Epithelial cell of proximal tubule (primary cell): Measurements from ENCODE around the gene CEMIP2. TPM values are rescaled to one million over a fixed set of nuclear protein-coding genes. Genes with fewer than 3 reads are reported as not detected.
"Not testable (repeated sequence)": the region's sequence is repeated elsewhere in the genome, so short reads cannot be mapped to it uniquely, and the experiment has no call there.

Experiments
- DNase-seq: peaks from one replicate; pipeline ENCODE4 v3.0.0-alpha.2; 2011; ENCODE audit warnings: low read depth
- H3K4me3 ChIP-seq: 2 replicates; pipeline ENCODE4 v1.5.1; 2011; ENCODE audit warnings: low read depth, mild to moderate bottlenecking, low read length
- total RNA-seq: library from RNA; depleted of rRNA; stranded (reverse); fragments of >200 nt; gene quantifications from 2 replicates; pipeline ENCODE4 v1.2.3, GENCODE V29; 2015
- TF ChIP-seq, protein P1 (sequence below): conservative IDR thresholded peaks from 2 replicates; pipeline ENCODE4 v1.5.1; 2012; ENCODE audit warnings: low read depth, mild to moderate bottlenecking, low read length

CEMIP2 gene
- total RNA-seq, 1 donor from 2014 or later: 58.8 TPM

DNA sequence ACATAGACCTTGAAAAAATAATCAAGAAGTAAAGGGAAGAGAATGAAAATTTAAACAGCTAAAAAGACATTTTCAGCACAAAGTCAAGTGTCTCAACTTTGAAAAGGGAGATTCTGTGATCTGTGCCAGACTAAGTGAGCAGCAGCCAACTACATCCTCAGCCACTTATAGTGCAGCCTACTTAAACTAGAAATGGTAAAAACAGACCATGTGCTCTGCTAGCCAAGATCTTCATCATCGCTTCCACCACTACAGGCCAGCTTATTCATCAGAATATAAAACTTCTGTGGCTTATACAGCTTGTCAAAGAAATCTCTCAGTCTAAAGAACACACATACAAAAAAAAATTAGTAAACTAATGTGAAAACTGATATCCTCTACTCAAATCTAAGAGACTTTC, 63.5 kb downstream of the CEMIP2 start:
- no peak for DNase-seq
- no peak overlapping the region for H3K4me3 ChIP-seq
- TF ChIP-seq, protein P1, sequence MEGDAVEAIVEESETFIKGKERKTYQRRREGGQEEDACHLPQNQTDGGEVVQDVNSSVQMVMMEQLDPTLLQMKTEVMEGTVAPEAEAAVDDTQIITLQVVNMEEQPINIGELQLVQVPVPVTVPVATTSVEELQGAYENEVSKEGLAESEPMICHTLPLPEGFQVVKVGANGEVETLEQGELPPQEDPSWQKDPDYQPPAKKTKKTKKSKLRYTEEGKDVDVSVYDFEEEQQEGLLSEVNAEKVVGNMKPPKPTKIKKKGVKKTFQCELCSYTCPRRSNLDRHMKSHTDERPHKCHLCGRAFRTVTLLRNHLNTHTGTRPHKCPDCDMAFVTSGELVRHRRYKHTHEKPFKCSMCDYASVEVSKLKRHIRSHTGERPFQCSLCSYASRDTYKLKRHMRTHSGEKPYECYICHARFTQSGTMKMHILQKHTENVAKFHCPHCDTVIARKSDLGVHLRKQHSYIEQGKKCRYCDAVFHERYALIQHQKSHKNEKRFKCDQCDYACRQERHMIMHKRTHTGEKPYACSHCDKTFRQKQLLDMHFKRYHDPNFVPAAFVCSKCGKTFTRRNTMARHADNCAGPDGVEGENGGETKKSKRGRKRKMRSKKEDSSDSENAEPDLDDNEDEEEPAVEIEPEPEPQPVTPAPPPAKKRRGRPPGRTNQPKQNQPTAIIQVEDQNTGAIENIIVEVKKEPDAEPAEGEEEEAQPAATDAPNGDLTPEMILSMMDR: no peak

DNA sequence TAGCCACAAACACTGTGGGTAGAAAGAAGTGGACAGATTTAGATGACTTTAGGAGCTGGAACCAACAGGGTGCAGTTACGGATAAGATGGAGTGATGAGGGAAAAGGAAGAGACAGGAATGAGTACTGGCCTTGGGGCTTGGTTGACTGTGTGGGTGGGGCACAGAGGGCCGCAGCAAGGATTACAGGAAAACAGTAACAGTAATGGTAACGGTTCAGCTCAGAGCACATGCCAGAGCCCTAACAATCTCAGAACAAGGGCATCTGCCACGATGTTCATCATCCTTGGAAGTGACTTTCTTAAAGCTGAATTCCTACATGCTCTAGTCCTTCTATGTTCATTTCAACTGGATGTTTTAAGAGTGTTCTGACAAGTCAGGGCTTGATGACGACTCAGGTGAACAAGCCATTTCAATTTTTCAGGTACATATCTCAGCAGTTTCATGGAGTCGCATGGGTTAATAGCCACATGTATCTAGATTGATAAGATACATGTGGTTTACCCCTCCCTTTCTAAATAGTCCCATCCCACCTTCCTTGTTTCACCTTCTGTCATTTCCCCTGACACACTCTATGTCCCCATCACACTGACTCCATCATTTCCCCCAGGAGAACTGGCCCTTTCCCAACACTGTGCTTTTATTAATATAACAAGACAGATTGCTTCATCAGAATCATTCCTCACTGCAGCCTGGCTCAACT, 65.0 kb downstream of the CEMIP2 start:
- DNase-seq: no peak
- no peak overlapping the region for H3K4me3 ChIP-seq
- TF ChIP-seq, protein P1: no peak

DNA sequence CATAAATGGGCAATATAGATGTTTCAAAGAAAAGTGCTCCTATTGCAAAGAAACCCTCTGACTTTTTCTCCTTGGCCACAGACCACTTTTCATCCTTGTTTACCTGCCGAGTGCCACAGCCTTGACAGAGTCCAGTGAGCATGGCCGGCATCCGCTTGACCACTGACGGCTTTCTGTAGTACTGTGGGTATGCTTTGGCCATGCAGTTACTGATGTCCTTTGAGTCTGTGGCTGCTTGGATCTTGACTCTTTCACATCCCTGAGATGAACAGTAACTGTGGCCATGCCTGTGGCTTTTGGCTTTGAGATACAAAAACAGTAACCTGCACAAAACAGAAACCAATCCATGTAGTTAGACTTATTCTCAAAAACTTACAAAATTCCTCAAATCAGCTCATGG, 70.4 kb downstream of the CEMIP2 start:
- TF ChIP-seq, protein P1: no peak
- no peak overlapping the region for H3K4me3 ChIP-seq
- DNase-seq: no peak

DNA sequence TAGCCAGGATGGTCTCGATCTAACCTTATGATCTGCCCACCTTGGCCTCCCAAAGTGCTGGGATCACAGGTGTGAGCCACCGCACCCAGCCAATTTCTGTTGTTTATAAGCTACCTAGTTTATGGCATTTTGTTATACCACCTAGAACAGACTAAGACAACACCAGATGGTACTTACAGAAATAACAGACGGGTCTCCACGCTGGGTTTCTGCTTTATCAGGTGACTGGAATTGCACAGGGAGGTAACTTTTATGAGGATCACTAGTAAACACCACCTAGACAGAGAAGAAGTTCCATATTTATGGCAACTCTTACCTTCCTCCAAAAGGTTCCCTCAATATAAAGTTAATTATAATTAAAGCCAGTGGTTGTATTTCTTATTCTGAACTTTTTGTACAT, 74.0 kb downstream of the CEMIP2 start:
- H3K4me3 ChIP-seq: no peak overlapping the region
- TF ChIP-seq, protein P1: no peak
- DNase-seq: no peak

DNA sequence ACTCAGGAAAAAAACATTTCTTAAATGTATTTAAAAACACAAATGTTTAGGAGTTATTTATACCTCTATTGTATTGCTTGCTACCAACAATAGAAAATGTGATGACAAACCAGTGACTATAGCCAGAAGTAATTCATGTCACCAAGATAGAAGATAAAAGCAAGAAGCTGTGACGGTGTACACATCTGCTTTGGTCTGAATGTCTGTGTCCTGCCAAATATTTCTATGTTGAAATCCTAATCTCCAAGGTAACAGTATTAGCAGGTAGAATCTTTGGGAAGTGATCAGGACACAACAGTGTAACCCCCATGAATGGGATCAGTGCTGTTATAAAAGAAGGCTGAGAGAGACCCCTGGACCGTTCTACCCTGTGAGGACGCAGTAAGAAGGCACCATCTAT, 74.7 kb downstream of the CEMIP2 start:
- DNase-seq: no peak
- TF ChIP-seq, protein P1: no peak
- no peak overlapping the region for H3K4me3 ChIP-seq

DNA sequence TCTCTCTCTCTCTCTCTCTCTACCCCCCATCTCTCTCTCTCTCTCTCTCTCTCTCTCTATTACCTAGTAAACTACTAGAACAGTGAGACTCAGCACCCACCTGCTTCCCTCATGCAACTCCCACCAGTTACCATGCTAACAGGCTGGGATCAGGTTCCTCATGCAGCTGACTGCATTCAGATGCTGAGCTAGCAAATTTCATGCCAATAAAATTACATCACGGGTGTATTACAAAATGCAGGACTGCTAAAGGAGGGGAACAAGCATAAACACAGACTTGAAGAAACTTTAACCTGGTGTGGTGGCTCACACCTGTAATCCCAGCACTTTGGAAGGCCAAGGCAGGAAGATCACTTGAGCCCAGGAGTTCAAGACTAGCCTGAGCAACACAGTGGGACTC, 76.0 kb downstream of the CEMIP2 start:
- no peak for DNase-seq
- TF ChIP-seq, protein P1: no peak

DNA sequence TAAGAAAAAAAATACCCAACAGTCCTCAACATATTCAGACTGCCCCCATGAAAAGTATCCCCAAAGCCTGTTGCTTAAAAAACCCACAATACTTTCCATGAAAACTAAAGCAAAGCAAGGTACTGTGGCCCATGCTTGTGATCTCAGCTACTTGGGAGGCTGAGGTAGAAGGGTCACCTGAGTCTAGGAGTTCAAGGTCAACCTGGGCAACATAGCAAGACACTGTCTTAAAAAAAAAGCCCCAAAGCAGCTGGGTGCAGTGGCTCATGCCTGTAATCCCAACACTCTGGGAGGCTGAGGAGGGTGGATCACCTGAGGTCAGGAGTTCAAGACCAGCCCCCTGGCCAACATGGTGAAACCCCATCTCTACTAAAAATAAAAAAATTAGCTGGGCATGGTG, 76.7 kb downstream of the CEMIP2 start:
- H3K4me3 ChIP-seq, DNase-seq: not testable (repeated sequence)

More for the DNA sequence above, 76.0 kb downstream of the CEMIP2 start:
- H3K4me3 ChIP-seq: no peak overlapping the region
